H1 (cell line): ENCODE data around the gene ELOVL2. TPM values are rescaled to one million over a fixed set of nuclear protein-coding genes. Genes with fewer than 3 reads are reported as not detected.

Source experiments
- CTCF ChIA-PET: fragments of 300-600 bp; sonication (Branson Sonifier 250); formaldehyde crosslinking; loops from one replicate; lab custom pipeline; 2021; ENCODE audit not compliant: partially characterized antibody; lab: Charles Lee
- POLR2A ChIA-PET: fragments of 300-600 bp; sonication (Branson Sonifier 250); formaldehyde crosslinking; loops from one replicate; lab custom pipeline; 2021; ENCODE audit warnings: inconsistent platforms; ENCODE audit not compliant: partially characterized antibody; lab: Charles Lee
- DNase-seq, 2 experiments: peaks; one replicate each; pipeline versions ENCODE4 v3.0.0 to v3.0.0-alpha.2; 2010 to 2022; ENCODE audit warnings: low spot score in 2 of 2, low read depth in 1 of 2, mixed read lengths in 1 of 2
- FAIRE-seq: peaks from 2 replicates; lab custom pipeline; 2011; peaks lifted over from hg19 to GRCh38; lab: Jason Lieb, UNC
- H2AFZ ChIP-seq: 2 replicates; pipeline ENCODE4 v1.8.1; 2012; ENCODE audit warnings: low read length, inconsistent platforms
- H2AK5ac ChIP-seq: 2 replicates; pipeline ENCODE4 v1.6.1; 2013; ENCODE audit warnings: low read depth, low read length
- H2BK120ac ChIP-seq: replicated peaks from 2 replicates; pipeline ENCODE3; 2013; ENCODE audit warnings: low read depth, low read length, inconsistent platforms
- H2BK12ac ChIP-seq: 2 replicates; pipeline ENCODE4 v1.6.1; 2013; ENCODE audit warnings: low read depth, low read length
- H2BK15ac ChIP-seq: 2 replicates; pipeline ENCODE4 v1.6.1; 2013; ENCODE audit warnings: low read length
- H2BK20ac ChIP-seq: 2 replicates; pipeline ENCODE4 v1.6.1; 2013; ENCODE audit warnings: low read length
- H2BK5ac ChIP-seq: 2 replicates; pipeline ENCODE4 v1.6.1; 2013; ENCODE audit warnings: low read depth, low read length
- H3K14ac ChIP-seq: 2 replicates; pipeline ENCODE4 v1.6.1; 2013; ENCODE audit warnings: inconsistent platforms; ENCODE audit not compliant: insufficient read length
- H3K18ac ChIP-seq: 2 replicates; pipeline ENCODE4 v1.6.1; 2013; ENCODE audit warnings: low read length; ENCODE audit errors: extremely low read depth
- H3K23ac ChIP-seq: 2 replicates; pipeline ENCODE4 v1.6.1; 2013; ENCODE audit warnings: inconsistent platforms; ENCODE audit not compliant: insufficient read length
- H3K23me2 ChIP-seq: 2 replicates; pipeline ENCODE4 v1.6.1; 2013; ENCODE audit warnings: low read depth, low read length
- H3K27ac ChIP-seq: 2 replicates; pipeline ENCODE4 v1.6.1; 2011; ENCODE audit warnings: low read depth, low read length, inconsistent platforms
- H3K27me3 ChIP-seq, 4 experiments: replicated peaks in 1 of 4; 1 replicate in 1 of 4; 2 replicates in 3 of 4; pipeline versions ENCODE4 v1.6.1 to v1.8.1; 2011 to 2013; ENCODE audit warnings: low read length in 3 of 4, mild to moderate bottlenecking in 3 of 4, inconsistent platforms in 2 of 4, mixed read lengths in 2 of 4, moderate library complexity in 1 of 4; ENCODE audit not compliant: control insufficient read depth in 3 of 4, insufficient read depth in 3 of 4; ENCODE audit errors: extremely low read depth in 1 of 4
- H3K36me3 ChIP-seq, 4 experiments: 2 replicates each; pipeline versions ENCODE4 v1.6.1 to v1.8.1; 2011 to 2013; ENCODE audit warnings: mild to moderate bottlenecking in 4 of 4, low read length in 3 of 4, moderate library complexity in 2 of 4, control low read depth in 1 of 4, inconsistent platforms in 1 of 4; ENCODE audit not compliant: insufficient read depth in 4 of 4, control insufficient read depth in 2 of 4
- H3K4ac ChIP-seq: replicated peaks from 2 replicates; pipeline ENCODE3; 2013; ENCODE audit warnings: low read length, low read depth, mixed read lengths, inconsistent platforms; ENCODE audit not compliant: insufficient read length
- H3K4me1 ChIP-seq, 4 experiments: replicated peaks in 1 of 4; 1 replicate in 1 of 4; 2 replicates in 3 of 4; pipeline versions ENCODE4 v1.6.1 to v1.8.1; 2011 to 2013; ENCODE audit warnings: low read length in 3 of 4, inconsistent platforms in 2 of 4, mixed read lengths in 1 of 4; ENCODE audit not compliant: insufficient read depth in 4 of 4, control insufficient read depth in 3 of 4
- H3K4me2 ChIP-seq, 2 experiments: 2 replicates each; pipeline versions ENCODE4 v1.6.1 to v1.8.1; 2011 to 2013; ENCODE audit warnings: low read depth in 2 of 2, low read length in 2 of 2, control low read depth in 1 of 2, inconsistent platforms in 1 of 2, mild to moderate bottlenecking in 1 of 2; ENCODE audit not compliant: insufficient read depth in 1 of 2
- H3K4me3 ChIP-seq, 4 experiments: fragments of 200-600, 300-600 bp in 1 of 4; sonication (generic), shearing (Covaris generic), sonication (Bioruptor Twin) in 1 of 4; 2 replicates each; pipeline versions ENCODE4 v1.5.1 to v1.8.1; 2011 to 2016; ENCODE audit warnings: low read length in 4 of 4, low read depth in 3 of 4, control low read depth in 2 of 4, inconsistent platforms in 2 of 4, mild to moderate bottlenecking in 2 of 4, mixed read lengths in 1 of 4, moderate library complexity in 1 of 4; ENCODE audit not compliant: insufficient read depth in 2 of 4; ENCODE audit errors: extremely low read depth in 1 of 4
- H3K56ac ChIP-seq: replicated peaks from 2 replicates; pipeline ENCODE3; 2013; ENCODE audit warnings: low read depth, mild to moderate bottlenecking, mixed read lengths, low read length, inconsistent platforms; ENCODE audit not compliant: insufficient read length
- H3K79me1 ChIP-seq: 2 replicates; pipeline ENCODE4 v1.6.1; 2013; ENCODE audit warnings: low read depth, low read length, control low read depth
- H3K79me2 ChIP-seq, 2 experiments: 2 replicates each; pipeline versions ENCODE4 v1.6.1 to v1.8.1; 2012 to 2013; ENCODE audit warnings: low read length in 2 of 2, mild to moderate bottlenecking in 2 of 2, inconsistent platforms in 1 of 2; ENCODE audit not compliant: insufficient read depth in 2 of 2, control insufficient read depth in 1 of 2
- H3K9ac ChIP-seq, 4 experiments: replicated peaks in 1 of 4; 1 replicate in 1 of 4; 2 replicates in 3 of 4; pipeline versions ENCODE4 v1.6.1 to v1.8.1; 2011 to 2013; ENCODE audit warnings: low read depth in 3 of 4, low read length in 3 of 4, control low read depth in 2 of 4, mild to moderate bottlenecking in 2 of 4, moderate library complexity in 2 of 4, inconsistent platforms in 1 of 4; ENCODE audit errors: extremely low read depth in 1 of 4
- H3K9me3 ChIP-seq, 2 experiments: 2 replicates each; pipeline versions ENCODE4 v1.6.1 to v1.8.1; 2012 to 2013; ENCODE audit warnings: mild to moderate bottlenecking in 2 of 2, moderate library complexity in 2 of 2, control low read depth in 1 of 2, inconsistent platforms in 1 of 2, low read depth in 1 of 2, low read length in 1 of 2, mixed read lengths in 1 of 2; ENCODE audit not compliant: insufficient read depth in 2 of 2
- H4K20me1 ChIP-seq, 2 experiments: replicated peaks in 1 of 2; 2 replicates each; pipeline versions ENCODE3 to v1.8.1; 2011 to 2013; ENCODE audit warnings: inconsistent platforms in 2 of 2, low read length in 2 of 2, mild to moderate bottlenecking in 1 of 2; ENCODE audit not compliant: insufficient read depth in 2 of 2, control insufficient read depth in 1 of 2
- H4K5ac ChIP-seq: 2 replicates; pipeline ENCODE4 v1.6.1; 2013; ENCODE audit warnings: low read length, low read depth, mixed read lengths, inconsistent platforms; ENCODE audit not compliant: insufficient read length
- H4K8ac ChIP-seq: 2 replicates; pipeline ENCODE4 v1.8.0; 2013; ENCODE audit warnings: mild to moderate bottlenecking, moderate library complexity, low read length, inconsistent platforms; ENCODE audit not compliant: insufficient read depth; ENCODE audit errors: extremely low read depth
- H4K91ac ChIP-seq: replicated peaks from 2 replicates; pipeline ENCODE3; 2013; ENCODE audit warnings: low read length, mixed read lengths, inconsistent platforms; ENCODE audit not compliant: insufficient read length
- KDM1A ChIP-seq: fragments of 200-600, 300-600 bp; sonication (generic); IDR thresholded peaks from 2 replicates; pipeline ENCODE4 v1.7.1; 2016; ENCODE audit warnings: mild to moderate bottlenecking, low read length, borderline replicate concordance
- TAF1 ChIP-seq: IDR thresholded peaks from 2 replicates; pipeline ENCODE4 v1.6.1; 2011; ENCODE audit warnings: mild to moderate bottlenecking, low read depth, low read length
- TEAD4 ChIP-seq: IDR thresholded peaks from 2 replicates; pipeline ENCODE4 v1.6.1; 2012; ENCODE audit warnings: low read depth, low read length, inconsistent platforms, mixed read lengths
- WGBS, 2 experiments: shearing (Covaris generic) in 1 of 2; methylation state at CpG; one replicate each; pipeline versions ENCODE4 v1.1.6 to v1.1.7; 2013 to 2015; ENCODE audit warnings: low lambda C conversion rate in 2 of 2, mixed read lengths in 2 of 2, inconsistent platforms in 1 of 2, low coverage in 1 of 2, missing lambda C conversion rate in 1 of 2; ENCODE audit not compliant: insufficient replicate concordance in 2 of 2, insufficient coverage in 1 of 2, insufficient read length in 1 of 2; ENCODE audit errors: extremely low coverage in 1 of 2, missing lambda C conversion rate in 1 of 2; 5-methylcytosine and 5-hydroxymethylcytosine counted together
- polyA plus RNA-seq, 7 experiments: library from polyadenylated mRNA; depleted of rRNA in 3 of 7; stranded (reverse) in 5 of 7; unstranded in 2 of 7; fragments of >200 nt in 5 of 7; fragments of 200-250 nt in 2 of 7; gene quantifications; 1 replicate in 5 of 7; 2 replicates in 1 of 7; 4 replicates in 1 of 7; pipeline versions ENCODE4 v1.2.1 to v1.2.3, GENCODE V29; 2011 to 2013; ENCODE audit warnings: missing spikeins in 2 of 7, mixed read lengths in 2 of 7
- total RNA-seq: library from RNA; stranded (reverse); fragmentation: NEBNext Ultra II Directional; extraction: Animal tissue kit (Norgen Biotek cat#: 25700); gene quantifications from 2 replicates; pipeline ENCODE4 v1.2.1, GENCODE V29; 2021

Gene ELOVL2
- total and polyA plus RNA-seq, 2 of the 8 experiments (the other 6 are each of a cell fraction or from before 2014, with no cell fraction given): 0.42 to 0.89 TPM

DNA sequence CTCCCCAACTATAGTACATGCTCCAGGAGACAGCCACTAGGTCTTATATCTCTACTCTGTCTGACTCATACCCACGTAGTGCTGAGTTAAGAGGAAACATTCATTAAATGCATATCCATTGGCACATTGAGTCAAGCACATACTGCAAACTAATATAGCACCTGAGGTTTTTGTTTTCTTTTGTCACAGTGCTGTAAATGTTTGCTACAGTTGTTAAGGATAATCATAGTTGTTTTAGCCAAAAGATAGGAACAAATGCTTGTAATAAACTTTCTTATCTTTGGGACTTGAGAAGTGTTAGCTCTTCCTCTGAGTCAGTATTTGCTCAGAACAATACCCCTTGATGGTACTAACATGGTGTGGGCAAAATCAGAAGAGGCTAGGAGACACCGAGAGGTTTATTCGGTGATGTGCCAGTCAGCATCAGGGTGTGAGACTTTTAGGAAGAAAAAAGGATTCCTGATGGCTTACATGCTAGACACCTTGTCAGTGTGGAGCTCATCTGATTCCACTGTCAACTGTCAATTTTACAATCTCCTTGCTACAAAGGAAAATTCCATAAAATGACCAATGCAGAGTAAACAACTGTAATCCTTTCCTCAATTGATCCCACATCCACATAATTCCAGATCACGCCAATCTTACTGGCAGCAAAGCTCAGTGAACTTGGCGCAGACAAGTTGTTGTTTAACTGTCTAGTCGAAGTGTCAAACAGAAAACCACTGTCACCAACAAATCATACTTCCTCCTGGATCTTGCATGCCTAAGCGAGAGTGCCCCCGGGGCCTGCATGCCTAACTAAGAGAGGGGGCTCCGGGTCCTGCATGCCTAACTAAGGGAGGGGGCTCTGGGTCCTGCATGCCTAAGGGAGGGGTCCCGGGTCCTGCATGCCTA lies 36.1 kb downstream of the ELOVL2 start:
- peaks cover 0 to 11% (median under 1%) of the 10 kb centered on the region in 4 experiments; a peak in 5 of 7 replicates for H3K4me1 ChIP-seq
- no peaks in the 10 kb centered on the region for H3K79me2 ChIP-seq
- ChIA-PET CTCF (interaction anchor here (1.0 to 2.1 kb wide), 6 partner anchors 9 to 61 kb away, joined by 3 to 7 read pairs (median 4); no protein-coding TSS in a partner anchor), POLR2A (interaction anchor here (1.3 to 1.6 kb wide), 2 partner anchors 19 to 79 kb away, joined by 3 read pairs; no protein-coding TSS in a partner anchor)
- H3K23me2 ChIP-seq: no peaks in the 10 kb centered on the region
- H3K4ac ChIP-seq: no peak overlapping the region
- H3K14ac ChIP-seq: no peak overlapping the region
- 74% methylated on average over 10 of the region's 10 CpGs; no CpG with 5 or more reads in 1 of the 2 experiments for WGBS, 2 experiments
- H3K4me3 ChIP-seq: no peak overlapping the region
- no peak overlapping the region for H3K27ac ChIP-seq
- TF ChIP-seq TAF1: no peak
- TF ChIP-seq TEAD4: 0 out of 2 replicates have a peak, but pooled peaks have one; percentile 10
- TF ChIP-seq KDM1A: no peak
- no peak overlapping the region for H2BK5ac ChIP-seq
- no peak overlapping the region for H4K8ac ChIP-seq
- no peak overlapping the region for H3K18ac ChIP-seq
- no peak overlapping the region for H2AK5ac ChIP-seq
- no peaks in the 10 kb centered on the region for H3K27me3 ChIP-seq
- H4K5ac ChIP-seq: no peak overlapping the region
- H2BK120ac ChIP-seq: no peak overlapping the region
- H3K9me3 ChIP-seq: no peaks in the 10 kb centered on the region
- H4K20me1 ChIP-seq: no peaks in the 10 kb centered on the region
- H2BK20ac ChIP-seq: no peak overlapping the region
- DNase-seq (no peak), FAIRE-seq (no peak)
- no peaks in the 10 kb centered on the region for H3K79me1 ChIP-seq
- H3K56ac ChIP-seq: no peak overlapping the region
- no peak overlapping the region for H3K9ac ChIP-seq
- H2BK12ac ChIP-seq: no peak overlapping the region
- no peak overlapping the region for H2AFZ ChIP-seq
- H3K4me2 ChIP-seq: no peak overlapping the region
- H3K23ac ChIP-seq: no peak overlapping the region
- no peaks in the 10 kb centered on the region for H3K36me3 ChIP-seq
- no peak overlapping the region for H4K91ac ChIP-seq
- H2BK15ac ChIP-seq: no peak overlapping the region
